HCT116 (cell line): ENCODE data around the gene CXCR5. TPM values are rescaled to one million over a fixed set of nuclear protein-coding genes. Genes with fewer than 3 reads are reported as not detected.

Source experiments
- ATAC-seq: fragments of 200-7000 bp; cut with Tn5 transposase; 2 replicates; pipeline ENCODE4 v1.9.1; 2020; ENCODE audit warnings: mild to moderate bottlenecking, moderate library complexity
- BruUV-seq: library from RNA; stranded (reverse); fragments of 400-500 nt; replicated peaks from 2 replicates; lab custom pipeline; 2021; lab: Mats Ljungman, UMichigan
- CTCF ChIA-PET: fragments of 300-600 bp; sonication (Branson Sonifier 250); formaldehyde crosslinking; loops from one replicate; lab custom pipeline; 2021; ENCODE audit warnings: antibody characterized with exemption; lab: Charles Lee
- POLR2A ChIA-PET: fragments of 300-600, 350-600 bp; sonication (Branson Sonifier 250); formaldehyde crosslinking; loops from one replicate; lab custom pipeline; 2021; ENCODE audit warnings: antibody characterized with exemption; lab: Charles Lee
- RAD21 ChIA-PET, 2 experiments: fragments of 300-600 bp; sonication (Branson Sonifier 250); formaldehyde crosslinking; loops; one replicate each; lab custom pipeline; 2023; ENCODE audit warnings: low total read pairs in 2 of 2; ENCODE audit not compliant: uncharacterized antibody in 2 of 2, unreplicated experiment in 2 of 2, low non-redundant PET in 1 of 2; lab: Charles Lee
- DNase-seq: peaks from one replicate; pipeline ENCODE4 v3.0.0-alpha.2; 2010; ENCODE audit warnings: low read depth, low spot score
- H2AFZ ChIP-seq: fragments of 200-600 bp; shearing (Covaris generic), sonication (generic); 2 replicates; pipeline ENCODE4 v1.6.1; 2017; ENCODE audit warnings: low read depth, mixed run types, mixed read lengths, antibody characterized with exemption, low read length; ENCODE audit not compliant: poor library complexity, severe bottlenecking
- H3K27ac ChIP-seq: 2 replicates; pipeline ENCODE4 v1.5.1; 2012; ENCODE audit warnings: low read depth, low read length
- H3K27me3 ChIP-seq: fragments of 200-600 bp; sonication (generic); 2 replicates; pipeline ENCODE4 v1.6.1; 2016; ENCODE audit warnings: mixed run types, low read length, mixed read lengths; ENCODE audit not compliant: insufficient read depth
- H3K36me3 ChIP-seq, 2 experiments: fragments of 200-500 bp in 1 of 2; fragments of 200-600 bp in 1 of 2; sonication (Bioruptor generic) in 1 of 2; sonication (generic) in 1 of 2; 2 replicates each; pipeline versions ENCODE4 v1.5.1 to v1.6.1; 2014 to 2016; ENCODE audit warnings: low read length in 2 of 2, inconsistent platforms in 1 of 2, mixed read lengths in 1 of 2, mixed run types in 1 of 2; ENCODE audit not compliant: insufficient read depth in 2 of 2, control insufficient read depth in 1 of 2
- H3K4me1 ChIP-seq, 2 experiments: fragments of 200-600 bp in 1 of 2; sonication (generic) in 1 of 2; 2 replicates each; pipeline versions ENCODE4 v1.5.1 to v1.6.1; 2012 to 2017; ENCODE audit warnings: low read length in 2 of 2, inconsistent platforms in 1 of 2, mild to moderate bottlenecking in 1 of 2, mixed read lengths in 1 of 2, mixed run types in 1 of 2, moderate library complexity in 1 of 2; ENCODE audit not compliant: insufficient read depth in 2 of 2, control insufficient read depth in 1 of 2
- H3K4me2 ChIP-seq: fragments of 200-600 bp; sonication (generic); 2 replicates; pipeline ENCODE4 v1.6.1; 2017; ENCODE audit warnings: mixed run types, low read length, mixed read lengths
- H3K4me3 ChIP-seq, 2 experiments: fragments of 200-600 bp in 1 of 2; sonication (generic) in 1 of 2; replicated peaks in 1 of 2; 2 replicates each; pipeline ENCODE4 v1.5.1; 2011 to 2016; ENCODE audit warnings: low read length in 2 of 2, control low read depth in 1 of 2, low read depth in 1 of 2, mild to moderate bottlenecking in 1 of 2, mixed read lengths in 1 of 2, mixed run types in 1 of 2
- H3K79me2 ChIP-seq: fragments of 200-600 bp; sonication (generic); 2 replicates; pipeline ENCODE4 v1.6.1; 2017; ENCODE audit warnings: mild to moderate bottlenecking, mixed run types, low read length, moderate library complexity, mixed read lengths; ENCODE audit not compliant: insufficient read depth
- H3K9ac ChIP-seq: fragments of 200-600 bp; sonication (generic); 2 replicates; pipeline ENCODE4 v1.6.1; 2016; ENCODE audit warnings: low read length, mixed read lengths
- H3K9me2 ChIP-seq: fragments of 200-600 bp; sonication (generic), shearing (Covaris generic); 2 replicates; pipeline ENCODE4 v1.6.1; 2017; ENCODE audit warnings: mixed run types, mild to moderate bottlenecking, moderate library complexity; ENCODE audit not compliant: insufficient read depth
- H3K9me3 ChIP-seq, 2 experiments: fragments of 200-500 bp in 1 of 2; fragments of 200-600 bp in 1 of 2; sonication (Bioruptor generic) in 1 of 2; sonication (generic) in 1 of 2; 2 replicates each; pipeline ENCODE4 v1.6.1; 2014 to 2017; ENCODE audit warnings: low read length in 2 of 2, mixed read lengths in 2 of 2, inconsistent platforms in 1 of 2, low read depth in 1 of 2, mild to moderate bottlenecking in 1 of 2, mixed run types in 1 of 2, moderate library complexity in 1 of 2; ENCODE audit not compliant: control insufficient read depth in 1 of 2, insufficient read depth in 1 of 2
- H4K20me1 ChIP-seq: fragments of 200-600 bp; sonication (generic), shearing (Covaris generic); 2 replicates; pipeline ENCODE4 v1.6.1; 2017; ENCODE audit warnings: mixed run types, mild to moderate bottlenecking, moderate library complexity; ENCODE audit not compliant: insufficient read depth
- CBX3 ChIP-seq: IDR thresholded peaks from 2 replicates; pipeline ENCODE4 v1.6.1; 2012; ENCODE audit warnings: low read depth
- EGR1 ChIP-seq: IDR thresholded peaks from 2 replicates; pipeline ENCODE4 v1.6.1; 2012; ENCODE audit warnings: low read depth
- EZH2 ChIP-seq: fragments of 200-600 bp; sonication (generic); IDR thresholded peaks from 2 replicates; pipeline ENCODE4 v1.6.1; 2017; ENCODE audit warnings: antibody characterized with exemption, mixed run types
- FOSL1 ChIP-seq: IDR thresholded peaks from 2 replicates; pipeline ENCODE4 v1.6.1; 2012; ENCODE audit warnings: low read depth
- JUND ChIP-seq: IDR thresholded peaks from 2 replicates; pipeline ENCODE4 v1.6.1; 2012
- POLR2A ChIP-seq: IDR thresholded peaks from 2 replicates; pipeline ENCODE4 v1.7.0; 2011; ENCODE audit warnings: borderline replicate concordance; ENCODE audit not compliant: insufficient read depth, insufficient read length; ENCODE audit errors: extremely low read depth
- POLR2AphosphoS5 ChIP-seq: IDR thresholded peaks from 2 replicates; pipeline ENCODE4 v1.6.1; 2011; ENCODE audit warnings: mild to moderate bottlenecking, low read depth, low read length, moderate library complexity
- SIN3A ChIP-seq: IDR thresholded peaks from 2 replicates; pipeline ENCODE4 v1.6.1; 2012; ENCODE audit warnings: low read depth
- SP1 ChIP-seq: IDR thresholded peaks from 2 replicates; pipeline ENCODE4 v1.6.1; 2012; ENCODE audit warnings: low read depth
- ZFX ChIP-seq: fragments of 450-650 bp; IDR thresholded peaks from 2 replicates; pipeline ENCODE4 v1.6.1; 2017
- ZNF274 ChIP-seq: fragments of 200-500 bp; sonication (Bioruptor generic); IDR thresholded peaks from 2 replicates; pipeline ENCODE4 v1.6.1; 2014; ENCODE audit warnings: mild to moderate bottlenecking, low read depth, low read length, inconsistent platforms
- intact Hi-C: fragments of 100-400 bp; cut with micrococcal nuclease; formaldehyde crosslinking; loops from 2 replicates; pipeline ENCODE4 v1.10.0; 2022
- total RNA-seq: library from RNA; stranded (reverse); gene quantifications from one replicate; pipeline ENCODE4 v1.2.1, GENCODE V29; 2021; ENCODE audit not compliant: unreplicated experiment
- TF ChIP-seq, protein P1 (sequence below): IDR thresholded peaks from 2 replicates; pipeline ENCODE4 v1.6.1; 2011; ENCODE audit warnings: mild to moderate bottlenecking, low read length, moderate library complexity; ENCODE audit not compliant: insufficient replicate concordance; ENCODE audit errors: extremely low read depth
- TF ChIP-seq, protein P2 (sequence below): IDR thresholded peaks from 2 replicates; pipeline ENCODE4 v1.6.1; 2012

The CXCR5 gene
- total RNA-seq, 1 experiment from 2014 or later, result not detected

DNA sequence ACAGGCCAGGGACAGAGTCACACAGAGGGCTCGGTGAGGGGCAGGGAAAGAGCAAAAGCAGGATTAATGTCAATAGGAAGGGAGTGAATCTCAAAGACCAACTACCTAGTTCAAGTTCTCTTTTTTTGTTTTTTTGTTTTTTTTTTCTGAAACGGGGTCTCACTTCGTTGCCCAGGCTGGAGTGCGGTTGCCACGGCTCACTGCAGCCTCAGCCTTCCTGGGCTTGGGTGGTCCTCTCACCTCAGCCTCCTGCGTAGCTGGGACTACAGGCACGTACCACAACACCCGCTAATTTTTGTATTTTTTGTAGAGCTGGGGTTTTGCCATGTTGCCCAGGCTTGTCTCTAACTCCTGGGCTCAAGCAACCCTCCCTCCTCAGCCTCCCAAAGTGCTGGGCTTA is 51.7 kb downstream of the CXCR5 start:
- BruUV-seq, result no TSS peak
- POLR2A ChIA-PET, result interaction anchor here (0.9 to 1.3 kb wide), 2 partner anchors 24 to 26 kb away, joined by 3 read pairs; no protein-coding TSS in a partner anchor
- Histone ChIP-seq H4K20me1 (no peaks in the 10 kb centered on the region), H3K4me3 (no peak overlapping the region), H3K27me3 (no peaks in the 10 kb centered on the region), H3K9me2 (no peaks in the 10 kb centered on the region), H3K4me1 (peaks cover 37 to 64% of the 10 kb centered on the region in 2 experiments), H2AFZ (no peak overlapping the region), H3K9me3 (no peaks in the 10 kb centered on the region), H3K9ac (no peak overlapping the region), H3K79me2 (no peaks in the 10 kb centered on the region), H3K27ac (no peak overlapping the region), H3K4me2 (no peak overlapping the region), H3K36me3 (no peaks in the 10 kb centered on the region)
- intact Hi-C loops, result no loop called here
- DNase-seq, result no peak
- no peak for TF ChIP-seq CBX3
- TF ChIP-seq JUND, result no peak
- TF ChIP-seq SP1, result no peak
- no peak for TF ChIP-seq ZFX
- no peak for TF ChIP-seq EGR1
- TF ChIP-seq ZNF274, result no peak
- CTCF ChIA-PET, result interaction anchor here (0.7 to 1.0 kb wide), 2 partner anchors 16 to 246 kb away, joined by 4 to 5 read pairs; no protein-coding TSS in a partner anchor
- RAD21 ChIA-PET, result no interaction called here
- no peak for ATAC-seq

DNA sequence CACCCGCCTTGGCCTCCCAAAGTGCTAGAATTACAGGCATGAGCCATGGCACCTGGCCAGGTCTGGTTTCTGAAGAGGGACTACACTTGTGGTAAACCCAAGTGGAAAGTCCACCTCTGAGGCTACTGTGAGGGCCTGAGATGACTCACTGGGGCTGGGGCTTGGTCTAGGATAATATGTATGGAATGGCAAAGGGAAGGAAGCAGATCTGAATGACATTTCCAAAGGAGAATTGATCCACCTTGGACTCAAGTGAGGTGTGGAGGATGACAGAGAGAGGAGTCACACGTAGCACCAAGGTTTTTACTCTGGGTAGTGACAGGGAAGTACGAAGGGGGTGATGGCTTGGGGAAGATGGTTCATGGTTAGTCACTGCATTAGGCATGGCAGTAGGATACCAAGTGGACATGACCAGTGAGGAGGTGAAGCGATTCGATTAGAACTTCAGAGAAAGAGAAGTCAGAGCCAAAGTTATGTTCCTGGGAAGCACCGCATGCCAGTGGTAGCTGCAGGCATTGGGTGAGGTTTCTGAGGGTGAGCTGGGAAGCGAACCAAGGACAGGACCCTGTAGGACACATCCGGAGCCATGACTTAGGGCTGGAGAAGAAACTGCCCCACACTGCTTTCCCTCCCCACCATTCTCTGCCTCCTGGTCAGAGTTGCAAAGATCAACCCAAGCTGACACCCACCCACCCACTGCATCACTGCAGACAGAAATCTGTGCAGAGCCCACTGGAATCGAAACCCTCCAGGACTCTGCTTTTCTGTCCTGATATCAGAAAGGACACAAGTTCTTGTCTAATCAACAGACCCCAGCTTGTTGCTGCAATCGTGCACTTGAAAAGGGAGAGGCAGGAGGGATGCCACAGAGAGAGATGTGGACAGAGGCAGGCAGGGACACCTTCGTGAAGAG is 55.1 kb downstream of the CXCR5 start:
- CTCF ChIA-PET, result interaction anchor here (0.9 to 1.0 kb wide), 2 partner anchors 9 to 30 kb away, joined by 3 to 4 read pairs; no protein-coding TSS in a partner anchor
- RAD21 ChIA-PET, result no interaction called here
- BruUV-seq, result no TSS peak

More for the DNA sequence above, 55.1 kb downstream of the CXCR5 start:
- POLR2A ChIA-PET, result interaction anchor here (1.2 kb wide), 1 partner anchor 29 kb away, joined by 3 read pairs; no protein-coding TSS in a partner anchor
- H3K79me2 ChIP-seq, result no peaks in the 10 kb centered on the region
- H2AFZ ChIP-seq, result no peak overlapping the region
- peak overlapping the region; percentile 47 for H3K27ac ChIP-seq
- no peaks in the 10 kb centered on the region for H3K36me3 ChIP-seq
- H3K9ac ChIP-seq, result no peak overlapping the region
- peaks cover 19 to 30% of the 10 kb centered on the region in 2 experiments for H3K4me1 ChIP-seq
- no peaks in the 10 kb centered on the region for H3K27me3 ChIP-seq
- H3K9me3 ChIP-seq, result no peaks in the 10 kb centered on the region
- H3K9me2 ChIP-seq, result no peaks in the 10 kb centered on the region
- TF ChIP-seq FOSL1 (no peak), ZFX (no peak), POLR2AphosphoS5 (peak; percentile 53), SIN3A (no peak), POLR2A (no peak), EZH2 (no peak)
- TF ChIP-seq, protein P1, sequence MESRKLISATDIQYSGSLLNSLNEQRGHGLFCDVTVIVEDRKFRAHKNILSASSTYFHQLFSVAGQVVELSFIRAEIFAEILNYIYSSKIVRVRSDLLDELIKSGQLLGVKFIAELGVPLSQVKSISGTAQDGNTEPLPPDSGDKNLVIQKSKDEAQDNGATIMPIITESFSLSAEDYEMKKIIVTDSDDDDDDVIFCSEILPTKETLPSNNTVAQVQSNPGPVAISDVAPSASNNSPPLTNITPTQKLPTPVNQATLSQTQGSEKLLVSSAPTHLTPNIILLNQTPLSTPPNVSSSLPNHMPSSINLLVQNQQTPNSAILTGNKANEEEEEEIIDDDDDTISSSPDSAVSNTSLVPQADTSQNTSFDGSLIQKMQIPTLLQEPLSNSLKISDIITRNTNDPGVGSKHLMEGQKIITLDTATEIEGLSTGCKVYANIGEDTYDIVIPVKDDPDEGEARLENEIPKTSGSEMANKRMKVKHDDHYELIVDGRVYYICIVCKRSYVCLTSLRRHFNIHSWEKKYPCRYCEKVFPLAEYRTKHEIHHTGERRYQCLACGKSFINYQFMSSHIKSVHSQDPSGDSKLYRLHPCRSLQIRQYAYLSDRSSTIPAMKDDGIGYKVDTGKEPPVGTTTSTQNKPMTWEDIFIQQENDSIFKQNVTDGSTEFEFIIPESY, result no peak
- TF ChIP-seq, protein P2, sequence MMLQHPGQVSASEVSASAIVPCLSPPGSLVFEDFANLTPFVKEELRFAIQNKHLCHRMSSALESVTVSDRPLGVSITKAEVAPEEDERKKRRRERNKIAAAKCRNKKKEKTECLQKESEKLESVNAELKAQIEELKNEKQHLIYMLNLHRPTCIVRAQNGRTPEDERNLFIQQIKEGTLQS, result no peak
- intact Hi-C loops, result no loop called here
- H3K4me2 ChIP-seq, result peak overlapping the region; percentile 52
- no peak overlapping the region for H3K4me3 ChIP-seq
- DNase-seq (peak; percentile 94), ATAC-seq (peak; percentile 89)
- no peaks in the 10 kb centered on the region for H4K20me1 ChIP-seq
